ENCODE data around the gene AMBP.
"Not testable (repeated sequence)": the region's sequence is repeated elsewhere in the genome, so short reads cannot be mapped to it uniquely, and the experiment has no call there.

The AMBP gene

DNA sequence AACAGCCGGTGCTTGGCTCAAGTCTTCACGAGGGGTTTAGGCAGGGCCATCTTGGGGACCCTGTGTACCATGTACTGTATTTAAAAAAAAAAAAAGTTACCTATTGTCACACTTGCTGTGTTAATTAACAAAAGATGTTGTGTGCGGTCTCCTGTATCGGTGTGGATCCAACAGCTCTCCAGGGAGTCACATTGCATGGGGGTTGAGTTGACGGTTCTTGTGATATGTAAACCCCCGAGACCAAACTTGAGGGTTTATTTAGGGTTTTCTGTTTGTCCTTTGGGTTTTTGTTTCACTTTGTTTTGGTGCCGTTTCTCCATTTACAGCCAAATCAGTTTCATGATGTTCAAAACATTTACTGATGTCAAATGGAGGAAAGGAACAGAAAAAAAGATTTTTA, 22.2 kb downstream of the AMBP start:
- FAIRE-seq (no peak), DNase-seq (ENCODE audit: extremely low spot score, insufficient read length, low read depth) (no peak)

DNA sequence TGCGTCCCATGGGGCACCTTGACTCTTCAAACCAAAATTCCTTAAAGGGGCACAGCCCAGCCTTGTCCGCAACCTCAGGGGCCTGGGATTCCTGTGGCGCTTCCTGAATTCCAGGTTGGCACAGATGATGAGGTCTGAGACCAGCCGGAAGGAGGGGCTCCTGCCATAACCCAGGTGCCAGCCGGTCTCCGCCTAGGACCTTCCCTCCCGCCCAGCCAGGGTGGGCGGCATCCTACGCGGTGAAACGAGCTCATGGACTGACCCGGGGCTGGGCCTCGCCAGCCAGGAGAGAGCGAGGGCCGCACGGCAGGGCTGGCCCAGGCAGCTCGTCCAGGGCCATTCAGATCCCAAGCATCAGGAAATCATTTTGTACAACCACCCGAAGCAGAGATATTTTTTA, 23.0 kb downstream of the AMBP start:
- FAIRE-seq, result no peak
- DNase-seq (ENCODE audit: extremely low spot score, insufficient read length, low read depth), result no peak

DNA sequence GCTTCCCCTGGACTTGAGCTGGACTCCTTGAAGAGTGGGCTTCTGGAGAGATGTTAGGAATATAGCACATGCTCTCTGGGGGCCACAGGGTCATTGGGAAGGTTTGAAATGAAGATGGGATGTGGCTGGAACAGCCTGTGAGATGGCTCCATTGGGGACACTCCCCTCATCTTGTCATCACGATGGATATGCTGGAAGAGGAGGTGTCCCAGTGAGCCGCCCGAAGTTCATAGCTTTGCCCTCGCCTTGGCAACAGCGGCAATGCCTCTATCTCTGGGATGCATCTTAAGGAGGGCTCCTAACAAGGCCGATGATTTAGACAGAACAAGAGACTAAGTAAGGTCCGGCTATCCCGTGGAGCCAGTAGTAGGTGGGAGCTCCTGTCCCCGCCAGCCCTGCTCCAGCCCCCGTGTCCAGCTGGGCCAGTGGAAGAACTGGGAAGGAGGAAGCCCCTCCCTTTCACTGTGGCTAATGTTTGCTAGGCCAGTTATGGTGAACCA, 23.9 kb downstream of the AMBP start:
- FAIRE-seq, result no peak

DNA sequence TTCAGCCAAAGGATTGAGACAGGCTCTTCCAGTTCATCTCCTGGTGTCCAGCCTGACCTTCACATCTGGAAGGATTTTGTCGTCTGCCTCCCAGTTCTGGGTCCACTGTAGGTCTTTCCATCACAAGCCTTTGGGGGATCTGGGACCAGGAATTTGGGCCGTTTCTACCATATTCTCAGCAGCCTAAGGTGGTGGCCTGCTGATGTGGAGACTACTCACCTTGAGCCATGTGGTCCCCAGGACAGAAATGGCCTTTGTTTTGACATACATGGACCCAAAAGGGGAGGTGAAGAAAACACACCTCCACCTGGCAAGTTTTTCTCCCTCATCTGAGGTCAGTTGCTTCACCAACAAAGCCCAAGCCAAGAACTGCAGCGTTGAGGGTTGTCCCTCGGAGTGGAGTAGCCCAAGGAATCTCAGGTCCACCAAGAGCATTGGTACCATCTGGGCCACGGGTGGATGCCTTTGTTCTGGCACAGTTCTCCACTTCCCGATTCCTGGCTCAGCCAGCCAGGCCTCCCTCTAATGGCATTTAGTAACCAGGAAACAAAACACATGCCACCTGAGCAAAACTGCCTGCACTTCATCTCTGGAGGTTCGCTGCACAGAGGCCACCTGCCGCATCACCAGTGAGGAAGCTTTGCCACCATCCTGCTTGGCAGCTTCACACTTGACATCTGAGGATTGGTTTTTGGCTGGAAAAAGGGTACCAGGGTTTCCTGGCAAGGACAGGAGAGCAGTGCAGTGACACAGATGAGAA, 24.7 kb downstream of the AMBP start:
- no peak for DNase-seq (ENCODE audit: extremely low spot score, insufficient read length, low read depth)
- FAIRE-seq, result no peak

More for the DNA sequence above, 23.9 kb downstream of the AMBP start:
- DNase-seq (ENCODE audit: extremely low spot score, insufficient read length, low read depth), result no peak

DNA sequence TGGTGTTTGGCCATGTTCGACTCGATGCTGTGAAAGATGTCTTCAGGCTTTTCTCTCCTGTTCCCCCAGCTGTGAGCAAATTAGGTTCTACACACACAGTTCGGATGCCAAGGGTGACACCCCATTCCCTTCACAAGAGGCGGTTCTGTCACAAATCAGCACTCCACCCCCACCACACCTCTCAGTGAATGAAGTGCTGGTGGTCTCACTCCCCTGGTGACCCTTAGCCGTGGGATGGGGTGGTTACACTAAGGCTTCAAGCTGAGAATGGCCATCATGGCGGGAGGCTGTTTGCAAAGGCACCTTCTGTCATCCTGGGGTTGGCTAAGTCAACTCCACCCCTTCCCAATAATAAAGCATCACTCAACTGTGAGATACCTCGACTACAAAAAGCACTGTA, 26.4 kb downstream of the AMBP start:
- FAIRE-seq (no peak), DNase-seq (ENCODE audit: extremely low spot score, insufficient read length, low read depth) (no peak)

DNA sequence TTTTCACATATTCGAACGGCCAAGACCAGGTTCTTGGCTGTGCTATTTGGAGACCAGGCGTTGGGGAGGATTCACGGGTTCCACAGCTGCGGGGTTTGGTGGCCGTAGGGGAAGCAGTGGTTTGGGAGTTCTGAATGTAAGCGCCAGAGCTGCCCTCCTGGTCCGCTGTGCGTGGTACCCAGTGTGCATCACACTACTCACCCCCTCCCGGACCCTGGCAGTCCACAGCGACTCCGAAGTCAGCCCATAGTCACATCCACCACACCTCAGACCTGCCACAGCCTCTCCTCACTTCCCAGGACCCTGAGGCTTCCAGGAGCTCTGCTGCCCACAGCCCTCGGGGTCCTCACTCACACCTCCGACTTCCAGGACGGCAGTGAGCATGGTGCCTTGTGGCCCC, 26.8 kb downstream of the AMBP start:
- no peak for DNase-seq (ENCODE audit: extremely low spot score, insufficient read length, low read depth)

DNA sequence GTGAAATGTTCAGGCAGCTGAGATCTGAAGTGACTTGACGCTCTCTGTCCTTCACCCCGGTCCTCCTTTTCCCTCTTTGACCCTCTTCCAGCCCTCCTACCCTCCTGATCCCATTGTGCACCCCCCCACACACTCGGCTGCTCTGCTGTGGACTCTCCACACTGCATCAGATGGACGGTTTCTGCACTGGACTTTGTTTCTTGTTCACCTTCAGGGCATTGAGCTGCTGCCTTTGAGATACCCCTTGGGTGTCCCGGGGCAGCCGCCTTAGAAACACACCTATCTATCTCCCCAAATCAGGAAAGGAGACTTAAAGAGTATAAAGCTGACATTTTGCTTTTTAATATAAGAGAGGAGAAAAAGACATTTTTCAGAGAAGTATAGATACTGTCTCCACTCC, 27.5 kb downstream of the AMBP start:
- DNase-seq (ENCODE audit: extremely low spot score, insufficient read length, low read depth) (no peak), FAIRE-seq (no peak)

More for the DNA sequence above, 26.8 kb downstream of the AMBP start:
- no peak for FAIRE-seq

DNA sequence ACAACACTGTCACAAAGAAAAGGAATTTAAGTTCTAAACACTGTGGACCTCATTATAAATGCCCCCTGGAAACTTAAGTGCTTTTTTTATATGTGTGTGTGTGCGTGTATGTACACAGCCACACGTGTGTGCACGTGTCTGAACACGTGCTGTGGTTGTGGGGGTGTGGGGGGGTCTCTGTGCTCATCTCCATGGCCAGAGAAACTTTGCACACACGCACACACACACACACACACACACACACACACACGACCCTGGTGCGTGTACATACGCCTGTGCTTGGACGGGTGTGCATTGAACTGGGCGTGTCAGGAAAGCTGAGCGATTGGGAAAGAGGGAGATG, 27.9 kb downstream of the AMBP start:
- DNase-seq (ENCODE audit: extremely low spot score, insufficient read length, low read depth) (no peak), FAIRE-seq (no peak)

DNA sequence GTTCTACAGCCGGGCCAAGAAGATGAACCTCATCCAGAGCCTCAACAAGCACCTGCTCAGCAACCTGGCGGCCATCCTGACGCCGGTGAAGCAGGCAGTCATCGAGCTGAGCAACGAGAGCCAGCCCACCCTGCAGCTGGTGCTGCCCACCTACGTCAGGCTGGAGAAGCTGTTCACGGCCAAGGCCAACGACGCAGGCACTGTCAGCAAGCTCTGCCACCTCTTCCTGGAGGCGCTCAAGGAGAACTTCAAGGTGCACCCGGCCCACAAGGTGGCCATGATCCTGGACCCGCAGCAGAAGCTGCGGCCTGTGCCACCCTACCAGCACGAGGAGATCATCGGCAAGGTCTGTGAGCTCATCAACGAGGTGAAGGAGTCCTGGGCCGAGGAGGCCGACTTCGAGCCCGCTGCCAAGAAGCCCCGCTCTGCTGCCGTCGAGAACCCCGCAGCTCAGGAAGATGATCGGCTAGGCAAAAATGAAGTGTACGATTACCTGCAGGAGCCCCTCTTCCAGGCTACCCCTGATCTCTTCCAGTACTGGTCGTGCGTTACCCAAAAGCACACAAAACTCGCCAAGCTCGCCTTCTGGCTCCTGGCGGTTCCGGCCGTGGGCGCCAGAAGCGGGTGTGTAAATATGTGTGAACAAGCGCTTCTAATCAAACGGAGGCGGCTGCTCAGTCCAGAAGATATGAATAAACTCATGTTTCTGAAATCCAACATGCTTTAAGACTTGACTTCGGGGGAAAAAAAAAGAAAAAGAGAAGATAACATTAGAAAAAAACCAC, 28.5 kb downstream of the AMBP start:
- no peak for FAIRE-seq
- no peak for DNase-seq (ENCODE audit: extremely low spot score, insufficient read length, low read depth)

DNA sequence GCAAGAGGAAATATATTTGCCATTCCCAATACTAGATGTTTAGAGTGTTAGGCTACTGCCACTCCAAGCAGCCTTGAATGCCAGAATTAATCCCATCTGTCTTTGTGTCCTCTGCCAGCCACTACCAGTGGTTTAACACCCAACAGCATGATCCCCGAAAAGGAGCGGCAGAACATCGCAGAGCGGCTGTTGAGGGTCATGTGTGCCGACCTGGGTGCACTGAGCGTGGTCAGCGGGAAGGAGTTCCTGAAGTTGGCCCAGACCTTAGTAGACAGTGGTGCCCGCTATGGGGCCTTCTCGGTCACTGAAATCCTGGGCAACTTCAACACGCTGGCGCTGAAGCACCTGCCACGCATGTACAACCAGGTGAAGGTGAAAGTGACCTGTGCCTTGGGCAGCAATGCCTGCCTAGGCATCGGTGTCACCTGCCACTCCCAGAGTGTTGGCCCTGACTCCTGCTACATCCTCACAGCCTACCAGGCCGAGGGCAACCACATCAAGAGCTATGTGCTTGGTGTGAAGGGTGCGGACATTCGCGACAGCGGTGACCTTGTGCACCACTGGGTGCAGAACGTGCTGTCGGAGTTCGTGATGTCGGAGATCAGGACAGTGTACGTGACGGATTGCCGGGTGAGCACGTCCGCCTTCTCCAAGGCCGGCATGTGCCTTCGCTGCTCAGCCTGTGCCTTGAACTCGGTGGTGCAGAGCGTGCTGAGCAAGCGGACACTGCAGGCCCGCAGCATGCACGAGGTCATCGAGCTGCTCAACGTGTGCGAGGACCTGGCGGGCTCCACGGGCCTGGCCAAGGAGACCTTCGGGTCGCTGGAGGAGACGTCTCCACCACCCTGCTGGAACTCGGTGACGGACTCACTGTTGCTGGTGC, 29.3 kb downstream of the AMBP start:
- FAIRE-seq, result no peak
- DNase-seq (ENCODE audit: extremely low spot score, insufficient read length, low read depth), result no peak

DNA sequence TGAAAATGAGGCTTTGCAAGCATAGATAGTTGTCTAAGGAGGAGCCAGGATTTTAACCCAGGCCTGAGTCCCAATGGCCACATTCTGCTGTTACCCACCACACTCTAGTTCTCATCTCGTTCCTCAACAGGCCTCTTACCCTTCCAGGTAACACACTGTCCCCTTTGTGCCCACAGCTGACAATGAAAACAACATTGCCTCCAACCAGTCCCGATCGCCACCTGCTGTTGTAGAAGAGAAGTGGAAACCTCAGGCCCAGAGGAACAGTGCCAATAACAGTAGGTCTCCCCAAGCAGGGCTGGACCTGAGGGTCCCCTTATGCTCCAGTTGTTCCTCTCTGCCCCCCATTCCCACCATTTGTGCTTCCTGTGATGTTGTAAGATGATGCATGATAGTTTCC, 30.4 kb downstream of the AMBP start:
- DNase-seq (ENCODE audit: extremely low spot score, insufficient read length, low read depth), result no peak

DNA sequence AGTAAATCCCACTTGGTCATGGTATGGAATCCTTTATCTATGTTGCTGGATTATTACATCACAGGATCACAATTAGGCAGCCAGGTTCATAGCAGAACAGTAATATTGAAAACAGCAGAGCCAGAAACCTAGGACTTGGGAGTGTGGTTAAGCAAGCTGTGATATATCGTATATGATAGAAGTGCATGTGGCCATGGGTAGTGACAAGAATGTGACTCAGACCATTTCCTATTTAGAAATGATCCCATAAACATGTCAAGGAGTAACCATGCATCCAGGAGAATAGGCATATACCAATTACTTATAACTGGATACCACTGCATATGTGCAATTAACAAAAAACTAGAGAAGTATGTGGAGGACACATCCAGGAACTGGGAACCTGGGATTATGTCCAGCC, 31.2 kb downstream of the AMBP start:
- FAIRE-seq (no peak), DNase-seq (ENCODE audit: extremely low spot score, insufficient read length, low read depth) (no peak)

More for the DNA sequence above, 30.4 kb downstream of the AMBP start:
- no peak for FAIRE-seq

DNA sequence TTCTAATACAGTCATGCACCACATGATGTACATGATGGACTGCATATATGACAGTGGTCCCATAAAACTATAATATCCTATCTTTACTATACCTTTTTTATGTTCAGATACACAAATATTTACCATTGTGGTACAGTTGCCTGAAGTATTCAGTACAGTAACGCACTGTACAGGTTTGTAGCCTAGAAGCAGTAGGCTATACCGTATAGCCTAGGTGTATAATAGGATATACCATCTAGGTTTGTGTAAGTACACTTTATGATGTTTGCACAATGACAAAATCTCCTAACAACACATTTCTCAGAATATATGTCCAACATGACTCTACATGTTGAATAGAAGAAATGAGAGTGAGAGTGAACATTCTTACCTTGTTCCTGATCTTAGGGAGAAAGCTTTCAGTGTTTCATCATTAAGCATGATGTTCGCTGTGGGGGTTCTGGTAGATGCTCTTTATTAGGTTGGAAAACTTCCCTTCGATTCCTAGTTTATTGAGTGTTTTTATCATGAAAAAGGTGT, 31.8 kb downstream of the AMBP start:
- no peak for FAIRE-seq
- DNase-seq (ENCODE audit: extremely low spot score, insufficient read length, low read depth), result no peak

DNA sequence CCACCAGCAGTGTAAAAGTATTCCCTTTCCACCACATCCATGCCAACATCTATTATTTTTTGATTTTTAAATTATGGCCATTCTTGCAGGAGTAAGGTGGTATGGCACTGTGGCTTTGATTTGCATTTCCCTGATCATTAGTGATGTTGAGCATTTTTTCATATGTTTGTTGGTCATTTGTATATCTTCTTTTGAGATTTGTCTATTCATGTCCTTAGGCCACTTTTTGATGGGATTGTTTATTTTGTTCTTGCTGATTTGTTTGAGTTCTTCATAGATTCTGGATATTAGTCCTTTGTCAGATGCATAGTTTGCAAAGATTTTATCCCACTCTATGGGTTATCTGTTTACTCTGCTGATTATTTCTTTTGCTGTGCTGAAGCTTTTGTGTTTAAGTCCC, 34.4 kb downstream of the AMBP start:
- FAIRE-seq; DNase-seq (ENCODE audit: extremely low spot score, insufficient read length, low read depth): not testable (repeated sequence)

DNA sequence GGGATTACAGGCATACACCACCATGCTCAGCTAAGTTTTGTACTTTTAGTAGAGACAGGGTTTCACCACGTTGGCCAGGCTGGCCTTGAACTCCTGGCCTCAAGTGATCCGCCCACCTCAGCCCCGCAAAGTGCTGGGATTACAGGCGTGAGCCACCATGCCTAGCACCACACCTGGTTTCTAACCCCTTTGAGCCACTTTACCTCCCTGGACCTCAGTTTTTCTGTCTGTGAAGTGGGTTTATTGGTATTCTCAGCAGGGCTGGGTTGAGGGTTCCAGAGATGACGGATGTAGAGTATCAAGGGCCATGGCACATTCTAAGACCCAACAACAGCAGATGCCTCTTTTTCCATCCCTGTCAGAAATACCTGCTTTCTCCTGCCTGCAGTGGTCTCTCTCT, 38.6 kb downstream of the AMBP start:
- DNase-seq (ENCODE audit: extremely low spot score, insufficient read length, low read depth) (no peak), FAIRE-seq (no peak)

DNA sequence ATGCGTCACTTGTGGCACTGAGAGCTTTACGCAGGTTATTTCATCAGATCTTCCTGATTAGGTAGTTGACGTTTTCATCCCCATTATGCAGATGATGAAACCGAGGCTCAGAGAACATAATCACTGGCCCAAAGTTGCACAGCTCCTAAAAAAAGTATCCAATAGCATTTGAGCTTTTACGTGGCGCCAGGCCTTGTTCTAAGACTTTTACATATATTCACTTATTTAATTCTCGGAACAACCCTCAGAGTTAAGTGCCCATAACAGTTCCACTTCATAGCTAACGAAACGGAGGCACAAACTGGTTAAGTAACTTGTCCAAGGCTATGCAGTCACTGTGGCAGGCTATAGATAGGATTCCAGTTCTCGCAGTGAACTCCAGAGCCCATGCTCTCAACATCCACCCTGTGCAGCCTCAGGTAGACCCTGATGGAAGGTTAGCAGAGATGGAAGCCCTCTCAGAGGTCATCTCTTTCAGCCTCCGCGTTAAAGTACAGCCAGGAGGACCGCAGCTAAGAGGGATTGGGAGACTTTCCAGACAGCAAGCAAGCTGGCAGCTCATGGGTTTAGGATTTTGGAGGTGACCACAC, 39.3 kb downstream of the AMBP start:
- FAIRE-seq (no peak), DNase-seq (ENCODE audit: extremely low spot score, insufficient read length, low read depth) (no peak)

DNA sequence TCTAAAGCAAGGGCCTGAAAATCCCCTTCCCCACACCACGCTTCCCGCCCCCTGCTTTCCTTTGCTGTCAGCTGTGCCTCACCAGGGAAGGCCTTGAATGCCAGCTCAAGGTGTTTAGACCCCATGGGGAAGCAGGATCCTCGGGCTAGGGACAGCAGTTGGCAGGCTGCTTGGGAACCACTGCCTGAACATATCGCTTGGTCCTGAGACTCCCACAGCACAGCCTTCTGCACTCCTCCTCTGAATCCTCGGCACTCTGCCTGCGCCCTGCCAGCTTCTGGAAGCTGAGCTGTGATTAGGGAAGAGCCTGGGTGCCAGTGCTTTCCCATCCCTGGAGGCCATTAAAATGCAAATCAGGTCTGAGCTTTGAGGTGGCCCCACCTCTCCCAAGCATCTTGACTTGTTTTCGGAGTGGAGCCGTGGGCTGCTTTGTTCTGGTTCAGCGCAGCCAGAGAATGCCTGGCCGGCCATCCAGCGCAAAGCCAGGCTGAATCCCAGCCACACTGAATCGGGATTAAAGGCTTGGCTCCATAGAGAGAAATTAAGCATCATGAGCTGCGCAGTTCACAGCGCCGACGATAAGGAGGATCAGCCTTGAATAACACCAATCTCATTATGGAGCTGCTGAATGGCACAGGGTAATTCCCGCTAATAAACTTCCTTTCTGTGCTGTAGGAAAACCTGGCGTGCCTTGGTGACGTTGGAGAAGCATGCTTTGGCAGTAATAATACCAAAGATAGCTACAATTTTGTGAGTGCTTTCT, 40.0 kb downstream of the AMBP start:
- DNase-seq (ENCODE audit: extremely low spot score, insufficient read length, low read depth) (no peak), FAIRE-seq (no peak)

DNA sequence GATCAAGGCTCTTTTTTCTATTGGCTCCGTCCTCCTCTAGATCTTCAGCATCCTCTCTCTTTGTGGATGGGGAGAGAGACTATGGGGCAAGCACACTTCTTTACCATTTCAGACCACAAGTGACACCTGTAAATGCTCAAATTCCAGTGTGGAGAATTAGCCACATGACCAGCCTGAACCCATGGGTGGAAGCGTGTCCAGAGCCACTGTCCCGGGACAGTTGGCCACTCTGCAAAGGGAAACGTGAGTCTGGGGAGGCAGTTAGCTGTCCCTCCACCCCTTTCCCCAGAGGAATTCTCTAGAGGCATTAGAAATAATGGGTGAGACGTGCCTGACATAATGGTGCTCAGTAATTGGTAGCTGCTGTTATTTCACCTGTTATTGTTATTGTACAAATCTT, 40.9 kb downstream of the AMBP start:
- DNase-seq (ENCODE audit: extremely low spot score, insufficient read length, low read depth), result no peak
- no peak for FAIRE-seq

Data from GM18507 (cell line).